Keratinocyte (primary cell): Measurements from ENCODE around the gene SRF. TPM values are rescaled to one million over a fixed set of nuclear protein-coding genes. Genes with fewer than 3 reads are reported as not detected.

ENCODE experiments used
- DNase-seq: peaks from one replicate; pipeline ENCODE4 v3.0.0-alpha.2; 2011; ENCODE audit warnings: low read depth, missing footprints, low spot score
- FAIRE-seq: peaks from 2 replicates; lab custom pipeline; 2011; peaks lifted over from hg19 to GRCh38; lab: Jason Lieb, UNC
- H2AFZ ChIP-seq: 2 replicates; pipeline ENCODE4 v1.6.0; 2012; ENCODE audit warnings: low read length, control low read depth, inconsistent platforms; ENCODE audit not compliant: control insufficient read depth
- H3K27ac ChIP-seq: 2 replicates; pipeline ENCODE4 v1.5.1; 2011; ENCODE audit warnings: low read length; ENCODE audit not compliant: control insufficient read depth, insufficient read depth
- H3K27me3 ChIP-seq: 3 replicates; pipeline ENCODE4 v1.6.0; 2011; ENCODE audit warnings: low read length; ENCODE audit not compliant: control insufficient read depth, insufficient read depth; ENCODE audit errors: extremely low read depth
- H3K36me3 ChIP-seq, 2 experiments: 2 replicates in 1 of 2; 3 replicates in 1 of 2; pipeline ENCODE4 v1.5.1; 2011; ENCODE audit warnings: low read length in 2 of 2, mild to moderate bottlenecking in 1 of 2; ENCODE audit not compliant: control insufficient read depth in 2 of 2, insufficient read depth in 2 of 2; ENCODE audit errors: extremely low read depth in 1 of 2
- H3K4me1 ChIP-seq: 3 replicates; pipeline ENCODE4 v1.5.1; 2011; ENCODE audit warnings: low read length; ENCODE audit not compliant: control insufficient read depth, insufficient read depth; ENCODE audit errors: extremely low read depth
- H3K4me2 ChIP-seq: 3 replicates; pipeline ENCODE4 v1.6.0; 2011; ENCODE audit warnings: low read depth, low read length; ENCODE audit not compliant: control insufficient read depth, insufficient read depth; ENCODE audit errors: extremely low read depth
- H3K4me3 ChIP-seq, 3 experiments: fragments of 200-600 bp in 1 of 3; sonication (generic) in 1 of 3; 2 replicates in 2 of 3; 3 replicates in 1 of 3; pipeline ENCODE4 v1.5.1; 2011 to 2016; ENCODE audit warnings: low read length in 3 of 3, mild to moderate bottlenecking in 3 of 3, control low read depth in 2 of 3, inconsistent platforms in 1 of 3, low read depth in 1 of 3, mixed read lengths in 1 of 3, mixed run types in 1 of 3, moderate library complexity in 1 of 3; ENCODE audit not compliant: control insufficient read depth in 2 of 3, insufficient read depth in 2 of 3; ENCODE audit errors: extremely low read depth in 1 of 3
- H3K79me2 ChIP-seq: 2 replicates; pipeline ENCODE4 v1.6.0; 2012; ENCODE audit warnings: low read length; ENCODE audit not compliant: control insufficient read depth, insufficient read depth
- H3K9ac ChIP-seq: 3 replicates; pipeline ENCODE4 v1.6.0; 2011; ENCODE audit warnings: low read length; ENCODE audit not compliant: control insufficient read depth, insufficient read depth; ENCODE audit errors: extremely low read depth
- H3K9me1 ChIP-seq: 3 replicates; pipeline ENCODE4 v1.6.0; 2011; ENCODE audit warnings: low read length; ENCODE audit not compliant: control insufficient read depth, insufficient read depth; ENCODE audit errors: extremely low read depth
- H3K9me3 ChIP-seq: 2 replicates; pipeline ENCODE4 v1.5.1; 2012; ENCODE audit warnings: low read depth, low read length; ENCODE audit not compliant: control insufficient read depth
- H4K20me1 ChIP-seq: 3 replicates; pipeline ENCODE4 v1.6.0; 2011; ENCODE audit warnings: low read length; ENCODE audit not compliant: control insufficient read depth, insufficient read depth; ENCODE audit errors: extremely low read depth
- EZH2 ChIP-seq: IDR thresholded peaks from one replicate; pipeline ENCODE4 v1.6.1; 2012; ENCODE audit warnings: inconsistent platforms, mild to moderate bottlenecking, low read length, moderate library complexity
- dilution Hi-C: fragments of 300-500 bp; cut with MboI; formaldehyde crosslinking; loops from one replicate; pipeline ENCODE4 v1.7.0; 2020; ENCODE audit warnings: low sequenced_read_pairs; ENCODE audit not compliant: extremely low pct_ligation_motif_present
- polyA minus RNA-seq, 3 experiments: library from RNA; depleted of rRNA, polyadenylated mRNA; stranded (reverse); fragments of >200 nt; gene quantifications; 1 replicate in 1 of 3; 2 replicates in 1 of 3; 3 replicates in 1 of 3; pipeline ENCODE4 v1.2.3, GENCODE V29; 2011
- polyA plus RNA-seq, 5 experiments: library from polyadenylated mRNA; depleted of rRNA in 3 of 5; stranded (reverse) in 3 of 5; stranded (forward) in 1 of 5; unstranded in 1 of 5; fragments of >200 nt; gene quantifications; 1 replicate in 1 of 5; 2 replicates in 3 of 5; 3 replicates in 1 of 5; pipeline versions ENCODE4 v1.2.1 to v1.2.3, GENCODE V29; 2011 to 2012; ENCODE audit warnings: missing spikeins in 2 of 5, low read depth in 1 of 5, low replicate concordance in 1 of 5
- TF ChIP-seq, protein P1 (sequence below), 3 experiments: IDR thresholded peaks in 1 of 3; conservative IDR thresholded peaks in 1 of 3; optimal IDR thresholded peaks in 1 of 3; 2 replicates in 2 of 3; 3 replicates in 1 of 3; pipeline versions ENCODE3 to v1.5.1; 2011; ENCODE audit warnings: low read length in 3 of 3, mild to moderate bottlenecking in 3 of 3, moderate library complexity in 2 of 3, control low read depth in 1 of 3, inconsistent platforms in 1 of 3; ENCODE audit not compliant: insufficient read depth in 2 of 3; ENCODE audit errors: extremely low read depth in 1 of 3

Gene SRF
- polyA plus RNA-seq (26.0 to 39.2 TPM (median 28.5 TPM) in 3 replicates), polyA minus RNA-seq (41.7 to 91.8 TPM (median 51.9 TPM) in 3 replicates)
- polyA plus RNA-seq (2011; ENCODE audit: low read depth), result 1.7 TPM
- 26.7 and 39.0 TPM in 2 replicates for polyA plus RNA-seq (2011; cell fraction: cytosol; rRNA removed)
- polyA plus RNA-seq (2011; cell fraction: nucleus; rRNA removed), result 36.4 and 40.4 TPM in 2 replicates
- 14.9 and 28.2 TPM in 2 replicates for polyA plus RNA-seq (2012; ENCODE audit: low replicate concordance)
- polyA minus RNA-seq (2011; cell fraction: cytosol; rRNA and poly(A)+ RNA removed), result 43.2 TPM
- polyA minus RNA-seq (2011; cell fraction: nucleus; rRNA and poly(A)+ RNA removed), result 21.7 and 24.4 TPM in 2 replicates

DNA sequence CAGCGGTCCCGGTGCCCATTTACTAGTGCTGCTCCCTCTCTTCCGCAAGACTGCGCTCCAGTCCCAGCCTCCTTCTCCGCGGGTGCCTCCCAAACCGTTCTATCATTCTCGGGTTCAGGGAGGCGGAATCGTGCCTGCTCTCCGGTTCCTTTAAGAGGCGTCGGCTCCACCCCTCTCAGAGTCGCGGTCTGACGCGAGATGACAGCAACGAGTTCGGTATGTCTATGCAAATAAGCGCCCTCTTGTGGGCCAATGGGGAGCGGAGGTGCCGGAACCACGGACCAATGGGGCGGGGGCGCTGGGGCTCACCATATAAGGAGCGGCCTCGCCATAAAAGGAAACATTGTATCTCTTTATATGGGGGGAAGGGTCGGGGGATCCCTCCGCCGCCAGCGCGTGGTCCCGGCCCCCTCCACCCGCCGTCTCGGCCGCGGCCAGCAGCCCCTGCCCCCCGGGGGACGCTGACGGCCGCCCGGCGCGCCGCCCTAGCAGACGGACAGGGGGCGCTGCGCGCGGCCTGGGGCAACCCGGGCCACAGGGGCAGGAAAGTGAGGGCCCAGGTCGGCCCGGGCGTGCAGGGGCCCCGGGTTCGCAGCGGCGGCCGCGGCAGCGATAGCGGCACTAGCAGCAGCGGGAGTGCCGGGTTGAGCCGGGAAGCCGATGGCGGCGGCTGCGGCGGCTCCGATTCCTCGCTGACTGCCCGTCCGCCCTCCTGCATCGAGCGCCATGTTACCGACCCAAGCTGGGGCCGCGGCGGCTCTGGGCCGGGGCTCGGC is at the start of gene SRF:
SRF (plus strand) TSS at position 339 of the 776 bp plus-strand sequence; CDS start at position 727, 388 bp downstream.
- Histone ChIP-seq H3K27ac (peak within 1 kb of the TSS; percentile 80), H2AFZ (peak within 1 kb of the TSS; percentile 82), H3K4me2 (peak within 1 kb of the TSS; percentile 95), H3K9ac (peak within 1 kb of the TSS; percentile 81), H3K9me1 (no peaks in the 10 kb centered on the region), H3K4me1 (peaks cover 26% of the 10 kb centered on the region), H3K27me3 (no peaks in the 10 kb centered on the region), H3K79me2 (peaks cover 32% of the 10 kb centered on the region), H3K36me3 (peaks cover 7 to 10% of the 10 kb centered on the region in 2 experiments), H3K9me3 (no peaks in the 10 kb centered on the region), H4K20me1 (peaks cover 3% of the 10 kb centered on the region), H3K4me3 (peak within 1 kb of the TSS; percentile 69 to 79 (median 78))
- peak; percentile 96 for DNase-seq
- no peak for TF ChIP-seq EZH2
- TF ChIP-seq, protein P1, sequence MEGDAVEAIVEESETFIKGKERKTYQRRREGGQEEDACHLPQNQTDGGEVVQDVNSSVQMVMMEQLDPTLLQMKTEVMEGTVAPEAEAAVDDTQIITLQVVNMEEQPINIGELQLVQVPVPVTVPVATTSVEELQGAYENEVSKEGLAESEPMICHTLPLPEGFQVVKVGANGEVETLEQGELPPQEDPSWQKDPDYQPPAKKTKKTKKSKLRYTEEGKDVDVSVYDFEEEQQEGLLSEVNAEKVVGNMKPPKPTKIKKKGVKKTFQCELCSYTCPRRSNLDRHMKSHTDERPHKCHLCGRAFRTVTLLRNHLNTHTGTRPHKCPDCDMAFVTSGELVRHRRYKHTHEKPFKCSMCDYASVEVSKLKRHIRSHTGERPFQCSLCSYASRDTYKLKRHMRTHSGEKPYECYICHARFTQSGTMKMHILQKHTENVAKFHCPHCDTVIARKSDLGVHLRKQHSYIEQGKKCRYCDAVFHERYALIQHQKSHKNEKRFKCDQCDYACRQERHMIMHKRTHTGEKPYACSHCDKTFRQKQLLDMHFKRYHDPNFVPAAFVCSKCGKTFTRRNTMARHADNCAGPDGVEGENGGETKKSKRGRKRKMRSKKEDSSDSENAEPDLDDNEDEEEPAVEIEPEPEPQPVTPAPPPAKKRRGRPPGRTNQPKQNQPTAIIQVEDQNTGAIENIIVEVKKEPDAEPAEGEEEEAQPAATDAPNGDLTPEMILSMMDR (optimal IDR thresholded peaks at IDR 0.05 in 1 of 3, IDR thresholded peaks at IDR 0.05 in 1 of 3, conservative IDR thresholded peaks at IDR 0.05 in 1 of 3; ENCODE audit: extremely low read depth in 1 of 3, insufficient read depth in 2 of 3, low read length in 3 of 3), result peak in 1 of 3 experiments; percentile 48
- dilution Hi-C loops, result no loop called here
- FAIRE-seq, result peak; percentile 34

DNA sequence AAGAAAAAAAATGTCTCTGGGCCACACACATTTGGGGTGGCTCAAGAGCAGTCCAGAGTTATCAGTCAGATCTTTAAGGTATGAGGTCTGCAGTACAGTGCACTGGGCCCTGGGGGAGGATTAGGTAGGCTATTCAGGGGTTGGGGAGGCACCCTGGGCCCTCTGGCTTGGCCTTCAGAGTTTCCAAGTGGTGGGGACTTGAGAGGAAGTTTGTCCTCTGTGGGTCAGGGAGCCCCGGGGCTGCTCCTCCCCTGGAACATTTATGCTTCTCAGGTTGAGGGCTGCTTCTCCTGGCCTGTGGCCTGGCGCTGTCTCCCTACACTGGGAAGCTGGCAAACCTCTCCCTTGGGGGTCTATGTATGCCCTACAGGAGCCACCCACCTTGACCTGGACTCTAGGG is 48.9 kb upstream of the SRF start:
- dilution Hi-C loops, result no loop called here
- Histone ChIP-seq H2AFZ (no peak overlapping the region), H3K4me1 (peaks cover 32% of the 10 kb centered on the region), H3K4me3 (no peak overlapping the region), H4K20me1 (no peaks in the 10 kb centered on the region), H3K9me1 (peaks cover 4% of the 10 kb centered on the region), H3K27ac (peak overlapping the region; percentile 98), H3K9me3 (no peaks in the 10 kb centered on the region), H3K4me2 (peak overlapping the region; percentile 83), H3K36me3 (no peaks in the 10 kb centered on the region), H3K27me3 (no peaks in the 10 kb centered on the region), H3K9ac (peak overlapping the region; percentile 78), H3K79me2 (peaks cover 80% of the 10 kb centered on the region)
- TF ChIP-seq EZH2, result no peak
- TF ChIP-seq, protein P1 (optimal IDR thresholded peaks at IDR 0.05 in 1 of 3, IDR thresholded peaks at IDR 0.05 in 1 of 3, conservative IDR thresholded peaks at IDR 0.05 in 1 of 3; ENCODE audit: extremely low read depth in 1 of 3, insufficient read depth in 2 of 3, low read length in 3 of 3), result no peak
- DNase-seq, result no peak
- no peak for FAIRE-seq
